Umbilical cord (tissue), 2 donors: ENCODE results near the gene MAP1LC3B2. TPM values are rescaled to one million over a fixed set of nuclear protein-coding genes. Genes with fewer than 3 reads are reported as not detected.
A peak's percentile ranks its signal among the peaks of the same experiment; 100 is the strongest.

ENCODE experiments used
- DNase-seq: peaks from one replicate; pipeline ENCODE4 v3.0.0-alpha.2; 2015; ENCODE audit warnings: low spot score
- total RNA-seq: library from RNA; depleted of rRNA; stranded (reverse); fragments of >200 nt; gene quantifications from one replicate; pipeline ENCODE4 v1.2.3, GENCODE V29; 2014; ENCODE audit warnings: low replicate concordance; ENCODE audit not compliant: insufficient read depth

MAP1LC3B2 gene
- total RNA-seq, 1 donor from 2014 or later, result 7.7 TPM

GRCh38 chr12:116610971-116611541 is 51.9 kb downstream of the MAP1LC3B2 start:
- DNase-seq, result no peak

DNA sequence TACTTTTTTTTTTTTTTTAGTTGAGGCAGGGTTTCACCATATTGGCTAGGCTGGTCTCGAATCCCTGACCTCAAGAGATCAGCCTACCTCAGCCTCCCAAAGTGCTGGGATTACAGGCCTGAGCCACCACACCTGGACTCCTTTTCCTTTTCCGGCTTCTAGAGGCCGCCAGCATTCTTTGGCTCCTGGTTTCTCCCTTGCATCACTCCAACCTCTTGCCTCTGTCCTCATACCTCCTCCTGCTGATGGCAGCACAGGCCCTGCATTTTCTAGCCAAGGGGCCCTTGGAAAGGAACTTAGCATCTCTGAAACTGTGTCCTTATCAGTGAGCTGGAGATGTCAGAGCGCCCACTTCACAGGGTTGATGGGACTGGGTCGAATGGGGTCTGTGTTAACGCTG is 53.3 kb downstream of the MAP1LC3B2 start:
- no peak for DNase-seq

GRCh38 chr12:116613256-116613655 is 54.1 kb downstream of the MAP1LC3B2 start:
- no peak for DNase-seq

- DNase-seq, result no peak
Measured at GRCh38 chr12:116614194-116614915, 55.2 kb downstream of the MAP1LC3B2 start.

GRCh38 chr12:116615141-116615861 is 56.1 kb downstream of the MAP1LC3B2 start:
- DNase-seq, result no peak

- no peak for DNase-seq
Measured at GRCh38 chr12:116616536-116617248, 57.5 kb downstream of the MAP1LC3B2 start.

GRCh38 chr12:116619246-116619645 is 60.1 kb downstream of the MAP1LC3B2 start:
- DNase-seq, result no peak

- peak; percentile 52 for DNase-seq
Measured at GRCh38 chr12:116620124-116620491, 60.9 kb downstream of the MAP1LC3B2 start.

DNA sequence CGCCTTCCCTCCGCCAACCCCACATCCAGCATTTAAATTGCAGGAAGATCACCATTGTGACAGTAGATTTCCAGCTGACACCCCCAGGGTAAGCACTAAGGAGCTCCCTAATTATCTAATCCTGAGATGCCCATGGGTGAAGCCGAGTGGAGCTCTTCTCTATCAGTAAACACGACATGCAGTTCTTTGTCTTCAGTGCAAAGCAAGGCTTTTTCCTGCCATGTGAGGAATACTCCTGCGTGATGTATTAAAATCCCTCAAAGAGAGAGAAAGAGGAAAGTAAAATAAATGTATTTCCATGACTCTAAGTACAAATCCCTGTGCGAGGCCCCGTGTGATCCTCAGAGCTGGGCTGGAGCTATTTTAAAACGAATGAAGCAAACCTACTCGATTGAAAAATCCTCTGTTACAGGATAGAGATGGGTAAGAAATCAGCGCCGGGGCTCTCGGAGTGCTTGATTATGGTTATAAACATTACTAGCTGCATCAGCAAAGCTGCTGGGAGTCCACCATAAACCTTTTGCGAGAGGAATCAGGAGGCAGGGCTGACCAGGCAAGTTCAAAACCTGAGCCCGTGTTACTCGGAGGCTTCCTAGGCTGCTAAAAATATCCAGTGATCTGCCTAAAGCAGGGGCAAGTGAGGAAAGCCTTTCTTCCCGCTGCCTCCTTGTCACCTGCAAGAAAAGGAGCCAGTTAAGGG is 61.5 kb downstream of the MAP1LC3B2 start:
- peak; percentile 85 for DNase-seq

DNA sequence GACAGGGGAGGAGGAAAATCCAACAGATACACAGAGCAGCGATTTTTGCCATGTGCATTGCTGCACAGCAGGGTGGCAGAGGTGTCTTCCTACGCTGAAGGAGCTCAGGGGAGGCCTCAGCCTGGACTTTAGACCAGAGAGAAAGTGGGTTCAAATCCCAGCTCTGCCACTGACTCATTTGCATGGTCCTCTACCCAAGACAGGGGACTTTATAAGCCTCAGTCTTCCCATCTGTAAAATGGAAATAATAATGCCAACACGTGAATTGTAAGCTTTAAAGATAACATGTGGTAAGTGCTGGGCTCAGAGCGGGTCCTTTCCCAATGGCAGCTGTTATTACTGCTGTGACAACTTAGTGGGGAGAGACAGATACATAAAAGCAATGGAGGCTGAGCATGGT is 62.0 kb downstream of the MAP1LC3B2 start:
- no peak for DNase-seq

GRCh38 chr12:116624516-116624915 is 65.3 kb downstream of the MAP1LC3B2 start:
- no peak for DNase-seq

DNA sequence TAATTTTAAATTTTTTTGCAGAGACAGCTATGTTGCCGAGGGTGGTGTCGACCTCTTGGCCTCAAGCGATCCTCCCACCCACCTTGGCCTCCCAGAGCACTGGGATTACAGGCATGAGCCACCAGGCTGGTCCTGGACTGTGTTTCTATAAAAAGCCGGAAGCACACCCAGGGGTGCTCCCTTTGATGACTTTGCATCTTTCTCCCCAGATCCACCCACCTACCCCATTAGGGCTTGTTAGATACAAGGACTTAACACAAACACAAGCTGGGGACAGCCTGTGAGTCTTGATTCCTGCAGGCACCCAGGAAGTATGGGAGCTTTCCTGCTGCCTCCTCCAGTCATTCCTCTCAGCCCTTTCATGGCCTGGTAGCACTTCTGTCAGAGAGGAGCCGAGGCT is 67.0 kb downstream of the MAP1LC3B2 start:
- no peak for DNase-seq

Other genes starting within 250 kb of the MAP1LC3B2 start
- gene SPRING1, start 178.7 kb downstream of the MAP1LC3B2 start, total RNA-seq, result 10.6 TPM
- 0.48 TPM for gene RNFT2, start 178.9 kb downstream of the MAP1LC3B2 start, total RNA-seq